HEK293 (cell line): Measurements from ENCODE around the gene ST6GALNAC1.

Experiments
- GFI1B ChIP-seq: fragments of 450-650 bp; formaldehyde crosslinking; IDR thresholded peaks from 2 replicates; pipeline ENCODE4 v1.5.1; 2016; ENCODE audit warnings: missing biosample characterization, missing genetic modification characterization
- HIC1 ChIP-seq: fragments of 450-650 bp; formaldehyde crosslinking; IDR thresholded peaks from 2 replicates; pipeline ENCODE4 v1.5.1; 2016; ENCODE audit warnings: missing biosample characterization, missing genetic modification characterization
- HOXA7 ChIP-seq: sonication (generic); formaldehyde crosslinking; IDR thresholded peaks from 2 replicates; pipeline ENCODE4 v1.8.1; 2022; ENCODE audit warnings: missing genetic modification reagents, borderline replicate concordance
- HOXD13 ChIP-seq: sonication (generic); formaldehyde crosslinking; IDR thresholded peaks from 2 replicates; pipeline ENCODE4 v1.8.0; 2022; ENCODE audit warnings: missing genetic modification reagents, borderline replicate concordance
- INSM2 ChIP-seq: fragments of 450-650 bp; formaldehyde crosslinking; IDR thresholded peaks from 2 replicates; pipeline ENCODE4 v1.5.1; 2016; ENCODE audit warnings: missing biosample characterization, missing genetic modification characterization
- KLF9 ChIP-seq: fragments of 450-650 bp; formaldehyde crosslinking; IDR thresholded peaks from 2 replicates; pipeline ENCODE4 v1.5.1; 2016; ENCODE audit warnings: missing biosample characterization, missing genetic modification characterization, low read depth
- MYNN ChIP-seq: fragments of 450-650 bp; formaldehyde crosslinking; IDR thresholded peaks from 2 replicates; pipeline ENCODE4 v1.5.1; 2016; ENCODE audit warnings: missing biosample characterization, missing genetic modification characterization, borderline replicate concordance
- OVOL3 ChIP-seq: fragments of 450-650 bp; formaldehyde crosslinking; IDR thresholded peaks from 2 replicates; pipeline ENCODE4 v1.5.1; 2016; ENCODE audit warnings: missing biosample characterization, missing genetic modification characterization
- PRDM1 ChIP-seq: fragments of 450-650 bp; formaldehyde crosslinking; IDR thresholded peaks from 2 replicates; pipeline ENCODE4; 2016; ENCODE audit warnings: missing biosample characterization, missing genetic modification characterization
- PRDM6 ChIP-seq: fragments of 450-650 bp; formaldehyde crosslinking; IDR thresholded peaks from 2 replicates; pipeline ENCODE4 v1.5.1; 2017; ENCODE audit warnings: missing biosample characterization, missing genetic modification characterization
- SP7 ChIP-seq: fragments of 450-650 bp; formaldehyde crosslinking; IDR thresholded peaks from 2 replicates; pipeline ENCODE4 v1.5.1; 2016; ENCODE audit warnings: missing biosample characterization, missing genetic modification characterization
- TCF7L2 ChIP-seq: IDR thresholded peaks from 2 replicates; pipeline ENCODE4 v1.6.1; 2011; ENCODE audit warnings: low read depth, mild to moderate bottlenecking, inconsistent platforms, low read length, moderate library complexity, borderline replicate concordance
- ZBTB26 ChIP-seq: fragments of 450-650 bp; formaldehyde crosslinking; optimal IDR thresholded peaks from 2 replicates; pipeline ENCODE3; 2016; ENCODE audit warnings: missing biosample characterization, mild to moderate bottlenecking, missing genetic modification characterization
- ZNF140 ChIP-seq: fragments of 450-650 bp; formaldehyde crosslinking; IDR thresholded peaks from 2 replicates; pipeline ENCODE4 v1.5.1; 2016; ENCODE audit warnings: missing biosample characterization, missing genetic modification characterization
- ZNF155 ChIP-seq: fragments of 450-650 bp; formaldehyde crosslinking; IDR thresholded peaks from 2 replicates; pipeline ENCODE4 v1.5.1; 2016; ENCODE audit warnings: missing biosample characterization, missing genetic modification characterization
- ZNF211 ChIP-seq: fragments of 450-650 bp; formaldehyde crosslinking; IDR thresholded peaks from 2 replicates; pipeline ENCODE4 v1.5.1; 2016; ENCODE audit warnings: low read depth, missing biosample characterization, missing genetic modification characterization
- ZNF223 ChIP-seq: fragments of 450-650 bp; formaldehyde crosslinking; IDR thresholded peaks from 2 replicates; pipeline ENCODE4 v1.5.1; 2016; ENCODE audit warnings: missing biosample characterization, missing genetic modification characterization
- ZNF23 ChIP-seq: fragments of 450-650 bp; formaldehyde crosslinking; IDR thresholded peaks from 2 replicates; pipeline ENCODE4 v1.5.1; 2016; ENCODE audit warnings: missing biosample characterization, missing genetic modification characterization, borderline replicate concordance
- ZNF335 ChIP-seq: fragments of 450-650 bp; formaldehyde crosslinking; conservative IDR thresholded peaks from 2 replicates; pipeline ENCODE4 v1.5.1; 2016; ENCODE audit warnings: missing biosample characterization, missing genetic modification characterization
- ZNF341 ChIP-seq: fragments of 450-650 bp; formaldehyde crosslinking; IDR thresholded peaks from 2 replicates; pipeline ENCODE4; 2016; ENCODE audit warnings: low read depth, missing biosample characterization, missing genetic modification characterization
- ZNF350 ChIP-seq: fragments of 450-650 bp; formaldehyde crosslinking; IDR thresholded peaks from 2 replicates; pipeline ENCODE4 v1.5.0; 2017; ENCODE audit warnings: missing biosample characterization, mild to moderate bottlenecking, missing genetic modification characterization
- ZNF501 ChIP-seq: fragments of 450-650 bp; formaldehyde crosslinking; IDR thresholded peaks from 2 replicates; pipeline ENCODE4 v1.5.1; 2016; ENCODE audit warnings: missing biosample characterization, missing genetic modification characterization
- ZNF558 ChIP-seq: fragments of 450-650 bp; formaldehyde crosslinking; IDR thresholded peaks from 2 replicates; pipeline ENCODE4 v1.5.1; 2016; ENCODE audit warnings: missing biosample characterization, missing genetic modification characterization
- ZNF561 ChIP-seq: fragments of 450-650 bp; IDR thresholded peaks from 2 replicates; pipeline ENCODE4 v1.5.1; 2018; ENCODE audit warnings: missing biosample characterization, missing genetic modification characterization, borderline replicate concordance
- ZNF585B ChIP-seq: fragments of 450-650 bp; formaldehyde crosslinking; IDR thresholded peaks from 2 replicates; pipeline ENCODE4 v1.5.1; 2016; ENCODE audit warnings: missing biosample characterization, missing genetic modification characterization
- ZNF610 ChIP-seq: fragments of 450-650 bp; formaldehyde crosslinking; IDR thresholded peaks from 2 replicates; pipeline ENCODE4 v1.5.1; 2016; ENCODE audit warnings: missing biosample characterization, missing genetic modification characterization, borderline replicate concordance
- ZNF624 ChIP-seq: fragments of 450-650 bp; formaldehyde crosslinking; IDR thresholded peaks from 2 replicates; pipeline ENCODE4 v1.5.1; 2017; ENCODE audit warnings: missing biosample characterization, missing genetic modification characterization
- ZNF629 ChIP-seq: fragments of 450-650 bp; formaldehyde crosslinking; IDR thresholded peaks from 2 replicates; pipeline ENCODE4 v1.5.1; 2017; ENCODE audit warnings: missing biosample characterization, missing genetic modification characterization
- ZNF645 ChIP-seq: fragments of 450-650 bp; formaldehyde crosslinking; IDR thresholded peaks from 2 replicates; pipeline ENCODE4; 2016; ENCODE audit warnings: missing biosample characterization, missing genetic modification characterization
- ZNF654 ChIP-seq: fragments of 450-650 bp; formaldehyde crosslinking; IDR thresholded peaks from 2 replicates; pipeline ENCODE4 v1.5.1; 2016; ENCODE audit warnings: low read depth, missing biosample characterization, missing genetic modification characterization
- ZNF747 ChIP-seq: fragments of 450-650 bp; formaldehyde crosslinking; IDR thresholded peaks from 2 replicates; pipeline ENCODE4 v1.5.1; 2016; ENCODE audit warnings: missing biosample characterization, missing genetic modification characterization
- ZNF777 ChIP-seq: fragments of 450-650 bp; formaldehyde crosslinking; IDR thresholded peaks from 2 replicates; pipeline ENCODE4 v1.5.1; 2017; ENCODE audit warnings: missing biosample characterization, missing genetic modification characterization, borderline replicate concordance
- ZSCAN30 ChIP-seq: fragments of 450-650 bp; IDR thresholded peaks from 2 replicates; pipeline ENCODE4 v1.5.1; 2018; ENCODE audit warnings: missing biosample characterization, mild to moderate bottlenecking, missing genetic modification characterization, moderate library complexity

Gene ST6GALNAC1

GRCh38 chr17:76585649-76586593, 57.6 kb downstream of the ST6GALNAC1 start, which contains the start of gene ST6GALNAC2 (continued):
- TF ChIP-seq HOXA7: no peak
- no peak for TF ChIP-seq ZNF747 (tag by site-specific recombination)
- TF ChIP-seq ZNF610: no peak
- no peak for TF ChIP-seq ZNF654 (tag by site-specific recombination)
- no peak for TF ChIP-seq PRDM1 (tag by site-specific recombination)
- no peak for TF ChIP-seq GFI1B (tag by site-specific recombination)
- 0 out of 2 replicates have a peak, but pooled peaks have one; percentile 24 for TF ChIP-seq SP7 (tag by site-specific recombination)
- TF ChIP-seq TCF7L2: no peak
- TF ChIP-seq ZNF561 (tag by site-specific recombination): peak; percentile 71; the same call in 1 of the 2 replicates
- TF ChIP-seq ZSCAN30 (tag by site-specific recombination): no peak; the same call in 1 of the 2 replicates
- 0 out of 2 replicates have a peak, but pooled peaks have one; percentile 15 for TF ChIP-seq ZNF341 (tag by site-specific recombination)
- TF ChIP-seq ZNF223 (tag by site-specific recombination): no peak
- no peak for TF ChIP-seq ZNF585B (tag by site-specific recombination)
- no peak for TF ChIP-seq ZNF211 (tag by site-specific recombination)
- no peak for TF ChIP-seq ZNF501 (tag by site-specific recombination)
- peak; percentile 52 for TF ChIP-seq ZNF335 (tag by site-specific recombination)
- no peak for TF ChIP-seq ZNF645 (tag by site-specific recombination)
- TF ChIP-seq INSM2: no peak
- 0 out of 2 replicates have a peak, but pooled peaks have one; percentile 36 for TF ChIP-seq KLF9 (tag by site-specific recombination)
- TF ChIP-seq ZBTB26: peak; percentile 84
- TF ChIP-seq HIC1 (tag by site-specific recombination): peak; percentile 90
- TF ChIP-seq ZNF629: 0 out of 2 replicates have a peak, but pooled peaks have one; percentile 24
- TF ChIP-seq ZNF23 (tag by site-specific recombination): no peak
- TF ChIP-seq HOXD13 (CRISPR knock-in tag): no peak
- no peak for TF ChIP-seq ZNF558
- TF ChIP-seq MYNN (tag by site-specific recombination): no peak
- no peak for TF ChIP-seq ZNF155 (tag by site-specific recombination)
- TF ChIP-seq ZNF350 (tag by site-specific recombination): no peak
- TF ChIP-seq ZNF140 (tag by site-specific recombination): no peak
- no peak for TF ChIP-seq ZNF624
- TF ChIP-seq ZNF777 (tag by site-specific recombination): no peak; the same call in 1 of the 2 replicates
- TF ChIP-seq OVOL3 (tag by site-specific recombination): no peak
- TF ChIP-seq PRDM6: no peak
